CD4-positive, alpha-beta memory T cell (primary cell): ENCODE data around the gene HIC1. TPM values are rescaled to one million over a fixed set of nuclear protein-coding genes. Genes with fewer than 3 reads are reported as not detected.
A peak's percentile ranks its signal among the peaks of the same experiment; 100 is the strongest.

Experiments used
- microRNA-seq: library from miRNA; unstranded; fragments of <30 nt; microRNA quantifications from one replicate; pipeline ENCODE4 v1.2.0, GENCODE V29; 2021; ENCODE audit warnings: borderline replicate concordance, borderline number of aligned reads, borderline microRNAs expressed, mixed read lengths
- polyA plus RNA-seq, 2 donors: library from polyadenylated mRNA; unstranded; fragments of 300-500 nt; fragmentation: Illumina TruSeq; gene quantifications; one replicate each; pipeline ENCODE4 v1.2.3, GENCODE V29; 2021
- total RNA-seq, 2 experiments: library from RNA; stranded (reverse); gene quantifications; one replicate each; pipeline ENCODE4 v1.2.3, GENCODE V29; 2021

HIC1 gene
- total and polyA plus RNA-seq, 4 experiments from 2014 or later, result 0.39 to 5.2 (median 3.3) TPM

Small RNA genes within 50 kb of the gene (microRNA-seq; reads per million reads assigned to microRNA genes)
- gene MIR132, result 251 reads per million, percentile 76 among the genes with 10 or more reads in this experiment
- 4.1 reads per million, percentile 20 among the genes with 10 or more reads in this experiment for gene MIR212

Other genes with a start within 250 kb of the HIC1 start
- gene SMYD4, start 225.2 kb upstream of the HIC1 start, total RNA-seq, result 10 to 100 TPM; 31.2 to 31.5 TPM
- 10 to 100 TPM in 1 of 2 donors, 1 to 10 TPM in 1; 3.1 to 20.3 TPM for gene SMYD4, start 225.2 kb upstream of the HIC1 start, polyA plus RNA-seq
- gene RPA1, start 225.1 kb upstream of the HIC1 start, total RNA-seq, result 100 to 1,000 TPM; 103 to 119 TPM
- gene RPA1, start 225.1 kb upstream of the HIC1 start, polyA plus RNA-seq, result 100 to 1,000 TPM in 1 of 2 donors, 10 to 100 TPM in 1; 95.4 to 112 TPM
- under 1 TPM; 0.30 to 0.47 TPM for gene RTN4RL1, start 29.8 kb upstream of the HIC1 start, total RNA-seq
- 1 to 10 TPM in 1 of 2 donors, under 1 TPM in 1; 0.27 to 2.0 TPM for gene RTN4RL1, start 29.8 kb upstream of the HIC1 start, polyA plus RNA-seq
- 10 to 100 TPM; 76.6 to 95.8 TPM for gene DPH1, start 24.9 kb upstream of the HIC1 start, total RNA-seq
- gene DPH1, start 24.9 kb upstream of the HIC1 start, polyA plus RNA-seq, result 10 to 100 TPM; 30.8 to 39.8 TPM
- gene OVCA2, start 13.1 kb upstream of the HIC1 start, total RNA-seq, result 10 to 100 TPM; 27.9 to 36.7 TPM
- gene OVCA2, start 13.1 kb upstream of the HIC1 start, polyA plus RNA-seq, result 10 to 100 TPM; 49.6 to 90.3 TPM
- gene SMG6, start 248.7 kb downstream of the HIC1 start, total RNA-seq, result 10 to 100 TPM; 51.1 to 58.5 TPM
- 10 to 100 TPM in 1 of 2 donors, 1 to 10 TPM in 1; 3.8 to 10.2 TPM for gene SMG6, start 248.7 kb downstream of the HIC1 start, polyA plus RNA-seq
- gene SRR, start 248.8 kb downstream of the HIC1 start, total RNA-seq, result 10 to 100 TPM in 1 of 2 experiments, 1 to 10 TPM in 1; 6.9 to 13.1 TPM
- 1 to 10 TPM; 5.6 to 6.7 TPM for gene SRR, start 248.8 kb downstream of the HIC1 start, polyA plus RNA-seq